VCaP (cell line): ENCODE results near the gene FAM90A1.
"Not testable (repeated sequence)": the region's sequence is repeated elsewhere in the genome, so short reads cannot be mapped to it uniquely, and the experiment has no call there.

ENCODE experiments used
- H3K27ac ChIP-seq: fragments of 450-650 bp; 2 replicates; pipeline ENCODE4 v1.5.1; 2017
- TF ChIP-seq, protein P1 (sequence below): fragments of 450-650 bp; conservative IDR thresholded peaks from 2 replicates; pipeline ENCODE4 v1.5.1; 2017; ENCODE audit warnings: mild to moderate bottlenecking, moderate library complexity

The FAM90A1 gene

DNA sequence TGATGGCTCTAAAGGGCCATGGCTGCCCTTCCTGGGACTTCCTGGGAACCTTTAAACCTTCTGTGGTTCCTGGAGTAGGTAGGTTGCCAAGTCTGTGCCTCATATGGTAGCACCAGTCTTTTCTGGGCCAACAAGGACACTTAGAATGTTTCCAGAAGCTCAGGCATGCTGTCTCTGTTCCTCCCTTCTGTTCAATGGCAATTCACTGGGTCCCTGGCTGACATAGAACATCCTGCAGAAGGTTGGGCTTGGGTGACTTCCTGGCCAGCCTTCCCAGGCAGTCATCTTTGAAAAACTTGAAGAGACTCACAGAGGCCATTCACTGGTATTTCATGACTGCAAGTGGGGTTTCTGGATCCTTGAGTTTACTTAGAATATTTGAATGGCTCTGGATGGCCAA lies 46.1 kb downstream of the FAM90A1 start:
- H3K27ac ChIP-seq: not testable (repeated sequence)

DNA sequence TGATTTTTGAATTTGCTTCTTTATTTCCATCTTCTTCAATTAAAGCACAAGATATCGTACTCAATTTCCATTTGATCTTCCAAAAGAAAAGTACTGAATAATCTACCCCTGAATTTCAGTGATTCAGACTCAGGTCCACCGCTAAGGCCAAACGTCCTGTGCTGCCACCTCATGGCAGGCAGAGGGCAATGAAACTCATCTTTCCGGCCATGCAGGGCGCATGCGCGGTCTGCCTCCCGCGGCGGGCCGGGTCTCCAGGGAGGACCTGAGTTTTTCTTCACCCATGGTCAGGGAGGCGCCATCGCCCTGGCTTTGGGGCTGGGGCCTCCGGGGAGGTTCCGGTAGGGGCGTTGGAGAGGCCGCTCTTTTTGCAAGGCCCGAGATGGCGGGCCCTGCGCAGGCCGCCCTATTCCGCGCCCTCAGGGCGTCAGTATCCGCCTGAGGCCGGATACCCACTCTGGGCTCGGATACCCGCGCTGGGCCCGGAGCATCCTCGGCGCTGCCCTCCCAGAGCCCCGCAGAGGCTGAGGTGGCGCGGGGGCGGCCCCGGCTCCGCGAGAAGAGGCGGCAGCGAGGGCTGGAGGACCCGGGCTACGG lies 47.3 kb downstream of the FAM90A1 start:
- peak overlapping the region; percentile 56; the same call in 1 of the 2 replicates for H3K27ac ChIP-seq
- TF ChIP-seq, protein P1, sequence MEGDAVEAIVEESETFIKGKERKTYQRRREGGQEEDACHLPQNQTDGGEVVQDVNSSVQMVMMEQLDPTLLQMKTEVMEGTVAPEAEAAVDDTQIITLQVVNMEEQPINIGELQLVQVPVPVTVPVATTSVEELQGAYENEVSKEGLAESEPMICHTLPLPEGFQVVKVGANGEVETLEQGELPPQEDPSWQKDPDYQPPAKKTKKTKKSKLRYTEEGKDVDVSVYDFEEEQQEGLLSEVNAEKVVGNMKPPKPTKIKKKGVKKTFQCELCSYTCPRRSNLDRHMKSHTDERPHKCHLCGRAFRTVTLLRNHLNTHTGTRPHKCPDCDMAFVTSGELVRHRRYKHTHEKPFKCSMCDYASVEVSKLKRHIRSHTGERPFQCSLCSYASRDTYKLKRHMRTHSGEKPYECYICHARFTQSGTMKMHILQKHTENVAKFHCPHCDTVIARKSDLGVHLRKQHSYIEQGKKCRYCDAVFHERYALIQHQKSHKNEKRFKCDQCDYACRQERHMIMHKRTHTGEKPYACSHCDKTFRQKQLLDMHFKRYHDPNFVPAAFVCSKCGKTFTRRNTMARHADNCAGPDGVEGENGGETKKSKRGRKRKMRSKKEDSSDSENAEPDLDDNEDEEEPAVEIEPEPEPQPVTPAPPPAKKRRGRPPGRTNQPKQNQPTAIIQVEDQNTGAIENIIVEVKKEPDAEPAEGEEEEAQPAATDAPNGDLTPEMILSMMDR: peak; percentile 77

DNA sequence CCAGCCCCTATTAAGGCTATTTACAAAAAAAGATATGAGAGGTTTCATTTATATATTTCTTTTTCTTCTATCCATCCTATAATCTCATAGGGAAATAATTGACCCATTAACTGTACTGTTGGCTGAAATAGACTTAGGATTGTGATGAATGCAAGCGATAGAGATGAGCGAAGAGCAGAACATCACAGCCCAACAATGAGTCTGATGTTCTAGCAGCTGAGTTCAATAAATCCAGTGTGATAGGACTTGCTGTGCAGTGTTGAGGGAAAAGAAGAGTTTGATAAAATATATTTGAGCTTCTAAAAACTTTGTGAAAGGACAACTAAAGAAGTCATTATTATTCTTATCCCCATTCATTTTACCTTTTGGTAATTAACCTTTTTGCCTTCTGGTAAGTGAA lies 54.5 kb downstream of the FAM90A1 start:
- not testable (repeated sequence) for H3K27ac ChIP-seq
